K562 (cell line): ENCODE results near the gene TTC19. TPM values are rescaled to one million over a fixed set of nuclear protein-coding genes. Genes with fewer than 3 reads are reported as not detected.

Experiments
- ATAC-seq: fragments of 200-7000 bp; cut with Tn5 transposase; 3 replicates; pipeline ENCODE4 v1.9.1; 2020; ENCODE audit warnings: moderate library complexity
- BruUV-seq: library from RNA; stranded (reverse); fragments of 400-500 nt; replicated peaks from 2 replicates; lab custom pipeline; 2021; lab: Mats Ljungman, UMichigan
- CTCF ChIA-PET: fragments of 300-600 bp; formaldehyde crosslinking; extraction: SDS; loops from one replicate; lab custom pipeline; 2021; ENCODE audit warnings: low intra/inter-chr PET ratio; lab: Yijun Ruan, JAX
- POLR2A ChIA-PET: fragments of 300-600, 350-650 bp; sonication (Branson Sonifier 250); formaldehyde crosslinking; extraction: SDS; loops from one replicate; lab custom pipeline; 2021; ENCODE audit warnings: antibody characterized with exemption, inconsistent platforms; lab: Yijun Ruan, JAX
- DNase-seq, 4 experiments: peaks; one replicate each; pipeline versions ENCODE4 v3.0.0 to v3.0.0-alpha.2; 2011 to 2018; ENCODE audit warnings: low spot score in 3 of 4, mixed read lengths in 3 of 4; ENCODE audit errors: extremely low read depth in 1 of 4
- FAIRE-seq: peaks from 2 replicates; lab custom pipeline; 2011; peaks lifted over from hg19 to GRCh38; lab: Jason Lieb, UNC
- H2AFZ ChIP-seq: 2 replicates; pipeline ENCODE4 v1.6.0; 2011; ENCODE audit warnings: low read depth, low read length, control low read depth, inconsistent platforms
- H3K27ac ChIP-seq: fragments of 200-600 bp; 3 replicates; pipeline ENCODE4 v1.8.0; 2011; ENCODE audit warnings: low read depth, mild to moderate bottlenecking, control low read depth, inconsistent platforms, low read length, moderate library complexity, mixed read lengths; ENCODE audit errors: extremely low read depth
- H3K27me3 ChIP-seq, 2 experiments: fragments of 300-600 bp in 1 of 2; 2 replicates in 1 of 2; 3 replicates in 1 of 2; pipeline versions ENCODE4 v1.6.0 to v1.8.0; 2011; ENCODE audit warnings: inconsistent platforms in 2 of 2, low read length in 2 of 2, mild to moderate bottlenecking in 1 of 2, mixed read lengths in 1 of 2, moderate library complexity in 1 of 2; ENCODE audit not compliant: control insufficient read depth in 2 of 2, insufficient read depth in 2 of 2
- H3K36me3 ChIP-seq: fragments of 300-600 bp; 3 replicates; pipeline ENCODE4 v1.8.0; 2011; ENCODE audit warnings: mild to moderate bottlenecking, low read length, inconsistent platforms; ENCODE audit not compliant: control insufficient read depth, insufficient read depth
- H3K4me1 ChIP-seq, 2 experiments: fragments of 200-600 bp in 1 of 2; replicated peaks in 1 of 2; 2 replicates in 1 of 2; 3 replicates in 1 of 2; pipeline versions ENCODE4 v1.5.1 to v1.8.0; 2011; ENCODE audit warnings: inconsistent platforms in 2 of 2, low read length in 2 of 2, mild to moderate bottlenecking in 1 of 2, mixed read lengths in 1 of 2, moderate library complexity in 1 of 2; ENCODE audit not compliant: control insufficient read depth in 2 of 2, insufficient read depth in 2 of 2
- H3K4me2 ChIP-seq: 2 replicates; pipeline ENCODE4 v1.6.1; 2011; ENCODE audit warnings: low read length, control low read depth, inconsistent platforms, mixed read lengths; ENCODE audit not compliant: insufficient read depth
- H3K4me3 ChIP-seq: fragments of 200-600 bp; sonication (generic), shearing (Covaris generic); 2 replicates; pipeline ENCODE4 v1.5.1; 2016; ENCODE audit warnings: control low read depth, inconsistent platforms
- H3K79me2 ChIP-seq: fragments of 200-600 bp; 3 replicates; pipeline ENCODE4 v1.8.0; 2011; ENCODE audit warnings: low read length, inconsistent platforms; ENCODE audit not compliant: control insufficient read depth, insufficient read depth
- H3K9ac ChIP-seq, 2 experiments: 2 replicates each; pipeline versions ENCODE4 v1.6.0 to v1.6.1; 2011; ENCODE audit warnings: low read depth in 2 of 2, low read length in 2 of 2, control low read depth in 1 of 2, inconsistent platforms in 1 of 2, mild to moderate bottlenecking in 1 of 2, mixed read lengths in 1 of 2; ENCODE audit not compliant: insufficient read depth in 1 of 2
- H3K9me1 ChIP-seq: one replicate; pipeline ENCODE4 v1.6.0; 2011; ENCODE audit warnings: inconsistent platforms, mild to moderate bottlenecking, low read length, moderate library complexity; ENCODE audit not compliant: control insufficient read depth, insufficient read depth
- H3K9me3 ChIP-seq: replicated peaks from 2 replicates; pipeline ENCODE4 v1.5.1; 2011; ENCODE audit warnings: low read depth, low read length, inconsistent platforms; ENCODE audit not compliant: control insufficient read depth, insufficient read depth
- H4K20me1 ChIP-seq: replicated peaks from 2 replicates; pipeline ENCODE4 v1.6.1; 2011; ENCODE audit warnings: low read length, inconsistent platforms, mixed read lengths; ENCODE audit not compliant: control insufficient read depth, insufficient read depth
- CUX1 ChIP-seq: fragments of 200-800 bp; sonication (Bioruptor generic); IDR thresholded peaks from 2 replicates; pipeline ENCODE4 v1.6.1; 2016; ENCODE audit warnings: missing genetic modification characterization, missing compliant biosample characterization
- MTA3 ChIP-seq: fragments of 450-650 bp; formaldehyde crosslinking; IDR thresholded peaks from 2 replicates; pipeline ENCODE4 v1.6.1; 2017; ENCODE audit warnings: mild to moderate bottlenecking, borderline replicate concordance
- NCOA1 ChIP-seq: fragments of 450-650 bp; IDR thresholded peaks from 2 replicates; pipeline ENCODE4 v1.6.1; 2016; ENCODE audit warnings: low read depth
- WGBS: fragments of 100-300 bp; shearing (Covaris generic); methylation state at CpG from one replicate; pipeline ENCODE4 v1.1.6; 2016; ENCODE audit warnings: low coverage, mixed read lengths; ENCODE audit not compliant: insufficient coverage; ENCODE audit errors: missing lambda C conversion rate; 5-methylcytosine and 5-hydroxymethylcytosine counted together
- in situ Hi-C: fragments of 300-500 bp; cut with MboI; formaldehyde crosslinking; loops from 4 replicates; pipeline ENCODE4 v1.15.0; 2018; ENCODE audit warnings: inconsistent platforms, mixed read lengths
- intact Hi-C: fragments of 100-400 bp; cut with micrococcal nuclease; formaldehyde crosslinking; loops from 2 replicates; pipeline ENCODE4 v1.14.2; 2022
- polyA plus RNA-seq, 8 experiments: library from polyadenylated mRNA; depleted of rRNA in 4 of 8; stranded (reverse) in 5 of 8; unstranded in 3 of 8; fragments of >200 nt; fragmentation: Nextera tagmentation in 2 of 8; fragmentation: Illumina TruSeq in 1 of 8; extraction: Ambion mirVana in 2 of 8; extraction: Trizol in 1 of 8; gene quantifications; 2 replicates each; pipeline versions ENCODE4 v1.2.1 to v1.2.3, GENCODE V29; 2011 to 2014; ENCODE audit warnings: inconsistent platforms in 1 of 8, missing spikeins in 1 of 8
- total RNA-seq, 7 experiments: library from RNA; depleted of rRNA in 6 of 7; stranded (reverse); fragments of >200 nt in 6 of 7; fragmentation: Illumina TruSeq in 2 of 7; extraction: Trizol in 2 of 7; gene quantifications; 2 replicates each; pipeline versions ENCODE4 v1.2.1 to v1.2.3, GENCODE V29; 2011 to 2021; ENCODE audit warnings: low replicate concordance in 1 of 7

Gene TTC19
- total and polyA plus RNA-seq, 9 of the 15 experiments (the other 6 are each of a cell fraction or from before 2014, with no cell fraction given): 8.1 to 60.8 (median 25.3) TPM

- H3K27me3 ChIP-seq: no peaks in the 10 kb centered on the region
- H4K20me1 ChIP-seq: no peaks in the 10 kb centered on the region
- POLR2A ChIA-PET: no interaction called here
- no peak overlapping the region for H3K4me2 ChIP-seq
- ATAC-seq (no peak), FAIRE-seq (no peak), DNase-seq (no peak)
- TF ChIP-seq CUX1 (CRISPR knock-in tag) (no peak), MTA3 (no peak), NCOA1 (no peak)
- H3K4me1 ChIP-seq: peaks cover 22 to 31% of the 10 kb centered on the region in 2 experiments
- H3K9ac ChIP-seq: peak overlapping the region in 1 of 2 experiments; percentile 52; a peak in 2 of 4 replicates
- H2AFZ ChIP-seq: no peak overlapping the region
- in situ Hi-C loops (loop anchor here (25.0 kb wide), 1 partner anchor 701 kb away; the partner anchor contains the start of gene PMP22), intact Hi-C loops (no loop called here)
- WGBS: 46% methylated on average over 4 of the region's 4 CpGs
- no peaks in the 10 kb centered on the region for H3K9me3 ChIP-seq
- no peaks in the 10 kb centered on the region for H3K9me1 ChIP-seq
- peaks cover 56% of the 10 kb centered on the region for H3K79me2 ChIP-seq
- H3K36me3 ChIP-seq: no peaks in the 10 kb centered on the region; the same call in 2 of the 3 replicates
- CTCF ChIA-PET: no interaction called here
- BruUV-seq: no TSS peak
- no peak overlapping the region for H3K4me3 ChIP-seq
- H3K27ac ChIP-seq: no peak overlapping the region
Observed at GRCh38 chr17:15963670-15964110, 35.9 kb upstream of the TTC19 start.
